Mesenchymal stem cell (in vitro differentiated cells and primary cell): Measurements from ENCODE around the gene ZCCHC18.

Source experiments
- DNase-seq: peaks from one replicate; pipeline ENCODE4 v3.0.0-alpha.2; 2013
- H2AFZ ChIP-seq: one replicate; pipeline ENCODE4 v1.6.1; 2013; ENCODE audit warnings: low read depth, mild to moderate bottlenecking, control low read depth, inconsistent platforms, low read length, moderate library complexity
- H2AK5ac ChIP-seq: 2 replicates; pipeline ENCODE4 v1.6.1; 2013; ENCODE audit warnings: low read length, moderate library complexity, mild to moderate bottlenecking, inconsistent platforms; ENCODE audit not compliant: severe bottlenecking
- H2BK120ac ChIP-seq: one replicate; pipeline ENCODE4 v1.6.1; 2013; ENCODE audit warnings: low read depth, mild to moderate bottlenecking, inconsistent platforms, low read length, moderate library complexity
- H2BK12ac ChIP-seq, 2 experiments: one replicate each; pipeline ENCODE4 v1.6.1; 2013; ENCODE audit warnings: inconsistent platforms in 2 of 2, low read length in 2 of 2, mild to moderate bottlenecking in 2 of 2, moderate library complexity in 2 of 2, control low read depth in 1 of 2
- H2BK15ac ChIP-seq: one replicate; pipeline ENCODE4 v1.6.1; 2013; ENCODE audit warnings: mild to moderate bottlenecking, low read depth, inconsistent platforms; ENCODE audit not compliant: poor library complexity, severe bottlenecking
- H2BK5ac ChIP-seq: 2 replicates; pipeline ENCODE4 v1.6.1; 2013; ENCODE audit warnings: low read depth, mild to moderate bottlenecking, low read length, control low read depth, inconsistent platforms; ENCODE audit not compliant: poor library complexity, severe bottlenecking
- H3K14ac ChIP-seq, 2 experiments: one replicate each; pipeline ENCODE4 v1.6.1; 2013; ENCODE audit warnings: inconsistent platforms in 2 of 2, low read length in 2 of 2, control low read depth in 1 of 2, mild to moderate bottlenecking in 1 of 2, moderate library complexity in 1 of 2
- H3K18ac ChIP-seq, 2 experiments: one replicate each; pipeline ENCODE4 v1.6.1; 2013; ENCODE audit warnings: inconsistent platforms in 2 of 2, low read length in 2 of 2, control low read depth in 1 of 2, low read depth in 1 of 2, mild to moderate bottlenecking in 1 of 2
- H3K23ac ChIP-seq, 2 experiments: one replicate each; pipeline ENCODE4 v1.6.1; 2013; ENCODE audit warnings: inconsistent platforms in 2 of 2, low read length in 2 of 2, mild to moderate bottlenecking in 2 of 2, moderate library complexity in 2 of 2, control low read depth in 1 of 2
- H3K27ac ChIP-seq: 2 replicates; pipeline ENCODE4 v1.5.1; 2013; ENCODE audit warnings: mild to moderate bottlenecking, moderate library complexity, low read length, control low read depth, inconsistent platforms; ENCODE audit not compliant: poor library complexity, severe bottlenecking
- H3K27me3 ChIP-seq, 2 experiments: 2 replicates each; pipeline versions ENCODE4 v1.6.1 to v1.7.0; 2013; ENCODE audit warnings: low read length in 2 of 2, mild to moderate bottlenecking in 2 of 2, moderate library complexity in 2 of 2, control low read depth in 1 of 2, inconsistent platforms in 1 of 2; ENCODE audit not compliant: control insufficient read depth in 1 of 2, insufficient read depth in 1 of 2
- H3K36me3 ChIP-seq, 2 experiments: 2 replicates each; pipeline versions ENCODE4 v1.6.1 to v1.7.0; 2013; ENCODE audit warnings: low read length in 2 of 2, control low read depth in 1 of 2, inconsistent platforms in 1 of 2, low read depth in 1 of 2, mild to moderate bottlenecking in 1 of 2; ENCODE audit not compliant: insufficient read depth in 2 of 2, control insufficient read depth in 1 of 2
- H3K4ac ChIP-seq, 2 experiments: one replicate each; pipeline ENCODE4 v1.6.1; 2013; ENCODE audit warnings: inconsistent platforms in 2 of 2, low read length in 2 of 2, mild to moderate bottlenecking in 2 of 2, moderate library complexity in 2 of 2, control low read depth in 1 of 2, low read depth in 1 of 2
- H3K4me1 ChIP-seq: 2 replicates; pipeline ENCODE4 v1.6.1; 2013; ENCODE audit warnings: low read depth, low read length, control low read depth; ENCODE audit not compliant: control insufficient read depth, insufficient read depth
- H3K4me2 ChIP-seq: 2 replicates; pipeline ENCODE4 v1.6.1; 2013; ENCODE audit warnings: low read length, mild to moderate bottlenecking, inconsistent platforms; ENCODE audit not compliant: poor library complexity, severe bottlenecking
- H3K4me3 ChIP-seq, 2 experiments: 2 replicates each; pipeline versions ENCODE4 v1.5.1 to v1.7.0; 2013; ENCODE audit warnings: low read length in 2 of 2, mild to moderate bottlenecking in 2 of 2, control low read depth in 1 of 2, low read depth in 1 of 2; ENCODE audit not compliant: insufficient read depth in 1 of 2
- H3K79me1 ChIP-seq: replicated peaks from 2 replicates; pipeline ENCODE4 v1.6.1; 2013; ENCODE audit warnings: mild to moderate bottlenecking, control low read depth, low read length, inconsistent platforms; ENCODE audit not compliant: poor library complexity, severe bottlenecking
- H3K9ac ChIP-seq: 2 replicates; pipeline ENCODE4 v1.7.0; 2013; ENCODE audit warnings: mild to moderate bottlenecking, low read length, moderate library complexity
- H3K9me3 ChIP-seq: 2 replicates; pipeline ENCODE4 v1.7.0; 2013; ENCODE audit warnings: mild to moderate bottlenecking, low read length; ENCODE audit not compliant: control insufficient read depth
- H4K8ac ChIP-seq: one replicate; pipeline ENCODE4 v1.6.1; 2013; ENCODE audit warnings: inconsistent platforms, mild to moderate bottlenecking, low read length, moderate library complexity
- H4K91ac ChIP-seq: one replicate; pipeline ENCODE4 v1.6.1; 2013; ENCODE audit warnings: mild to moderate bottlenecking, low read length, inconsistent platforms
- WGBS: methylation state at CpG from one replicate; pipeline ENCODE4 v1.1.7; 2013; ENCODE audit warnings: mixed read lengths; 5-methylcytosine and 5-hydroxymethylcytosine counted together

Gene ZCCHC18

DNA sequence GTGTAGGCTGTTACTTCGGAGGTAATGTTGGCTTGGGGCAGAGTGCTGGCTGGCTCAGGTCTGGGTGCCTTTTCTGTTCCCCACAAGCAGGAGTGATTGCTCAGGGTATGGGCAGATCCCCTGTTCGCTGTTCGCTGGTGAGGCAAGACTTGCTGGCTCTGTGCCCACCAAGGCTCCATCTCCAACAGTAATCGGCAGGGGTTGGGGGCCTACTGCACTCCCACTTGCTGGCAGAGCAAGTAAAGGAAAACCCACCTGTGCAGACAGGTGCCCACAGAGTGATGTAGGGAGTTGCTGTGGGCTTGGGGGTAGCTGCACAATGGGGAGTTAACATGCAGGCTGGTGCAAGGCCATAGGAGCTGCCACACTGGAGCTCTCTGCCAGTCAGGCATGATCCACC lies 28.3 kb upstream of the ZCCHC18 start:
- no peak overlapping the region for H2BK120ac ChIP-seq
- no peaks in the 10 kb centered on the region for H3K79me1 ChIP-seq
- H3K27ac ChIP-seq: no peak overlapping the region
- no peak overlapping the region for H2AFZ ChIP-seq
- peaks cover under 1% of the 10 kb centered on the region for H3K9me3 ChIP-seq
- H2BK15ac ChIP-seq: no peak overlapping the region
- no peak overlapping the region for H3K4me2 ChIP-seq
- H2BK12ac ChIP-seq: no peak overlapping the region
- H3K14ac ChIP-seq: no peak overlapping the region
- H3K27me3 ChIP-seq: peaks cover 0 to 35% of the 10 kb centered on the region in 2 experiments
- no peak overlapping the region for H2AK5ac ChIP-seq
- no peak overlapping the region for H4K91ac ChIP-seq
- H3K4ac ChIP-seq: no peak overlapping the region
- H4K8ac ChIP-seq: no peak overlapping the region
- no peak overlapping the region for H2BK5ac ChIP-seq
- no peak overlapping the region for H3K18ac ChIP-seq
- no peak overlapping the region for H3K23ac ChIP-seq
- H3K4me3 ChIP-seq: no peak overlapping the region
- no peaks in the 10 kb centered on the region for H3K36me3 ChIP-seq
- H3K9ac ChIP-seq: no peak overlapping the region
- no peak for DNase-seq
- H3K4me1 ChIP-seq: no peaks in the 10 kb centered on the region
- 73% methylated on average over 4 of the region's 4 CpGs for whole genome bisulfite sequencing

DNA sequence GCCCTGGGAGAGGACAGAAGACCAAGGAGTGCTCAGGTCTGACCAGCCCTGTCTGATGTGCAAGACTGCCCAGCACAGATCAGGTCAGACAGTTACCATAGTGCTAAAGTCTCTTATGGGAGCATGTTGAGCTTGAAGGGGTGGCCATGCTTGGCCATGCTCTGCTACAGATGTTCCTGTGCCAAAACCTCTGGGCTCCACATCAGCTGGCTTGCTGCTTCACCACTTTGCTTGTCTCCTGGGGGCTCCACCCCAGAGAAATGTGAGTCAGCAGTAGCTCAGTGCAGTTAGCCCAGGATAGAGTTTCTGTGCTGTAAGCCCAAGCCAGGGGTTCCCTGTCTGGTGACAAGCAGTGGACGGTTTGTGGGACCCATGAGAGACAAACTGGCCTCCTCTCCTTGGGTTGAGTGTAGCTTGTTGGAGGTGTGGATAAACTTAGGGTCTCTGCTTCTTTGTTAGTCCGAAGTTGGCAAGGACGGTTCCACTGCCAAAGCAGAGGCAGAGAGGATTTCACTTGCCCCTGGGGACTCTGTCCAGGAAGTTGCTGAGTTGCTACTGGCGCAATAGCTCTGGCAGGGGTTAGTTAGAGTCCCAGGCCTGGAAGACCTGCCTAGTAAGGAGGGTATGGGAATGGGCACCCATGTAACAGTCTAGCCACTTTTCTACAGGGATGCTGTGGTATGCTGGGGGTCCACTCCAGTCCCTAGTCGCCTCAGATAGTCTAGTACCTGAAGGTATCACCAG lies 27.6 kb upstream of the ZCCHC18 start:
- Histone ChIP-seq H3K4me1 (no peaks in the 10 kb centered on the region), H4K8ac (no peak overlapping the region), H3K18ac (no peak overlapping the region), H2BK120ac (no peak overlapping the region), H2AFZ (no peak overlapping the region), H3K4me2 (no peak overlapping the region), H3K14ac (no peak overlapping the region), H3K36me3 (no peaks in the 10 kb centered on the region), H3K4ac (no peak overlapping the region), H3K27ac (no peak overlapping the region), H3K9ac (no peak overlapping the region), H4K91ac (no peak overlapping the region), H2AK5ac (no peak overlapping the region), H3K4me3 (no peak overlapping the region), H2BK15ac (no peak overlapping the region), H3K27me3 (peaks cover 0 to 41% of the 10 kb centered on the region in 2 experiments), H2BK5ac (no peak overlapping the region), H3K79me1 (no peaks in the 10 kb centered on the region), H2BK12ac (no peak overlapping the region), H3K9me3 (peaks cover 3% of the 10 kb centered on the region), H3K23ac (no peak overlapping the region)
- 68% methylated on average over 5 of the region's 5 CpGs for WGBS
- DNase-seq: no peak

DNA sequence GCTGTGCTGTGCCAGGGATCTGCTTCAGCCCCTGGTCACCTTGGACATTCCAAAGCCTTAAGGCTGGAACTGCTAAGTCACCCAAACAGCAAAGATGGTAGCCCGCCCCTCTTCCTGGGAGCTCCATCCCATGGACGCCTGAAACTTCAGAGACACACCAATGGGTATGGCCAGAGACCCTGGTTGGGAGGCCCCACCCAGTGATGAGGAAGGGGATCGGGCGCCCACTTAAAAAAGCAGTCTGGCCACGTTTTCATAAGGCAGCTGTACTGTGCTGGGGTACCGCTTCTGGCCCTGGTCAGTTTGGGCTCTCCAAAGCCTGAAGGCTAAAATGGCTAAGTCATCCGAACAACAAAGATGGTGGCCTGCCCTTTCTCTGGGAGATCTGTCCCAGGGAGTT lies 26.8 kb upstream of the ZCCHC18 start:
- no peak overlapping the region for H3K18ac ChIP-seq
- no peak overlapping the region for H3K4me2 ChIP-seq
- H3K79me1 ChIP-seq: no peaks in the 10 kb centered on the region
- no peak overlapping the region for H2AK5ac ChIP-seq
- H3K14ac ChIP-seq: no peak overlapping the region
- no peak overlapping the region for H3K9ac ChIP-seq
- no peak overlapping the region for H3K27ac ChIP-seq
- H2AFZ ChIP-seq: no peak overlapping the region
- H2BK15ac ChIP-seq: no peak overlapping the region
- H2BK5ac ChIP-seq: no peak overlapping the region
- H3K27me3 ChIP-seq: peaks cover 0 to 49% of the 10 kb centered on the region in 2 experiments
- H3K4me1 ChIP-seq: no peaks in the 10 kb centered on the region
- H2BK12ac ChIP-seq: no peak overlapping the region
- H3K9me3 ChIP-seq: peaks cover 3% of the 10 kb centered on the region
- H3K4ac ChIP-seq: no peak overlapping the region
- no peak overlapping the region for H4K91ac ChIP-seq
- DNase-seq: no peak
- no peak overlapping the region for H3K23ac ChIP-seq
- H4K8ac ChIP-seq: no peak overlapping the region
- H3K36me3 ChIP-seq: no peaks in the 10 kb centered on the region
- no peak overlapping the region for H2BK120ac ChIP-seq
- 81% methylated on average over 7 of the region's 7 CpGs for WGBS
- no peak overlapping the region for H3K4me3 ChIP-seq

DNA sequence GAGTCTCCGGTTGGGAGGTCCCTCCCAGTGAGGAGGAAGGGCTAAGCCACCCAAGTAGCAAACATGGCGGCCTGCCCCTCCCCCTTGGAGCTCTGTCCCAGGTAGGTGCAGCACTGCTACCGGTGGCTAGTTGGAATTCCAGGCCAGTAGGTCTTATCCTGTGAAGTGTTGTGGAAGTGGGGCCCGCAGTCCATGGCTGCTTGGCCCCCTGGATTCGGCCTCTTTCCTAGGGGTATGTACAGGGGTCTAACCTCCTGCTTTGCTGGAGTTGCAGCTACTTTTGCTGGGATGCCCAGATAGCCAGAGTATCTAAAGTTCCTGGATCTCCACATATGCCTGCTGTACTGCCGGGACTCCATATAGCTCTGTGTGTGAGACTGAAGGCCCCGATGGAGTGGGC lies 26.4 kb upstream of the ZCCHC18 start:
- Histone ChIP-seq H3K27me3 (peaks cover 0 to 53% of the 10 kb centered on the region in 2 experiments), H4K8ac (no peak overlapping the region)

More for the DNA sequence above, 26.4 kb upstream of the ZCCHC18 start:
- Histone ChIP-seq H3K27ac (no peak overlapping the region), H2BK15ac (no peak overlapping the region), H3K14ac (no peak overlapping the region), H2AFZ (no peak overlapping the region), H2BK120ac (no peak overlapping the region), H3K23ac (no peak overlapping the region), H3K4me1 (no peaks in the 10 kb centered on the region), H3K4me2 (no peak overlapping the region), H3K36me3 (no peaks in the 10 kb centered on the region), H3K9me3 (peaks cover 3% of the 10 kb centered on the region), H2BK12ac (no peak overlapping the region), H3K4me3 (no peak overlapping the region), H3K18ac (no peak overlapping the region), H2BK5ac (no peak overlapping the region), H3K4ac (no peak overlapping the region), H2AK5ac (no peak overlapping the region), H3K9ac (no peak overlapping the region), H3K79me1 (no peaks in the 10 kb centered on the region), H4K91ac (no peak overlapping the region)
- WGBS: 78% methylated on average over 7 of the region's 7 CpGs
- no peak for DNase-seq
